H1 (cell line): Measurements from ENCODE around the gene GNRHR. TPM values are rescaled to one million over a fixed set of nuclear protein-coding genes. Genes with fewer than 3 reads are reported as not detected.

Source experiments
- CTCF ChIA-PET: fragments of 300-600 bp; sonication (Branson Sonifier 250); formaldehyde crosslinking; loops from one replicate; lab custom pipeline; 2021; ENCODE audit not compliant: partially characterized antibody; lab: Charles Lee
- POLR2A ChIA-PET: fragments of 300-600 bp; sonication (Branson Sonifier 250); formaldehyde crosslinking; loops from one replicate; lab custom pipeline; 2021; ENCODE audit warnings: inconsistent platforms; ENCODE audit not compliant: partially characterized antibody; lab: Charles Lee
- DNase-seq, 2 experiments: peaks; one replicate each; pipeline versions ENCODE4 v3.0.0 to v3.0.0-alpha.2; 2010 to 2022; ENCODE audit warnings: low spot score in 2 of 2, low read depth in 1 of 2, mixed read lengths in 1 of 2
- FAIRE-seq: peaks from 2 replicates; lab custom pipeline; 2011; peaks lifted over from hg19 to GRCh38; lab: Jason Lieb, UNC
- H2AFZ ChIP-seq: 2 replicates; pipeline ENCODE4 v1.8.1; 2012; ENCODE audit warnings: low read length, inconsistent platforms
- H2AK5ac ChIP-seq: 2 replicates; pipeline ENCODE4 v1.6.1; 2013; ENCODE audit warnings: low read depth, low read length
- H2BK120ac ChIP-seq: replicated peaks from 2 replicates; pipeline ENCODE3; 2013; ENCODE audit warnings: low read depth, low read length, inconsistent platforms
- H2BK12ac ChIP-seq: 2 replicates; pipeline ENCODE4 v1.6.1; 2013; ENCODE audit warnings: low read depth, low read length
- H2BK15ac ChIP-seq: 2 replicates; pipeline ENCODE4 v1.6.1; 2013; ENCODE audit warnings: low read length
- H2BK20ac ChIP-seq: 2 replicates; pipeline ENCODE4 v1.6.1; 2013; ENCODE audit warnings: low read length
- H2BK5ac ChIP-seq: 2 replicates; pipeline ENCODE4 v1.6.1; 2013; ENCODE audit warnings: low read depth, low read length
- H3K14ac ChIP-seq: 2 replicates; pipeline ENCODE4 v1.6.1; 2013; ENCODE audit warnings: inconsistent platforms; ENCODE audit not compliant: insufficient read length
- H3K18ac ChIP-seq: 2 replicates; pipeline ENCODE4 v1.6.1; 2013; ENCODE audit warnings: low read length; ENCODE audit errors: extremely low read depth
- H3K23ac ChIP-seq: 2 replicates; pipeline ENCODE4 v1.6.1; 2013; ENCODE audit warnings: inconsistent platforms; ENCODE audit not compliant: insufficient read length
- H3K23me2 ChIP-seq: 2 replicates; pipeline ENCODE4 v1.6.1; 2013; ENCODE audit warnings: low read depth, low read length
- H3K27ac ChIP-seq: 2 replicates; pipeline ENCODE4 v1.6.1; 2011; ENCODE audit warnings: low read depth, low read length, inconsistent platforms
- H3K27me3 ChIP-seq, 4 experiments: replicated peaks in 1 of 4; 1 replicate in 1 of 4; 2 replicates in 3 of 4; pipeline versions ENCODE4 v1.6.1 to v1.8.1; 2011 to 2013; ENCODE audit warnings: low read length in 3 of 4, mild to moderate bottlenecking in 3 of 4, inconsistent platforms in 2 of 4, mixed read lengths in 2 of 4, moderate library complexity in 1 of 4; ENCODE audit not compliant: control insufficient read depth in 3 of 4, insufficient read depth in 3 of 4; ENCODE audit errors: extremely low read depth in 1 of 4
- H3K36me3 ChIP-seq, 4 experiments: 2 replicates each; pipeline versions ENCODE4 v1.6.1 to v1.8.1; 2011 to 2013; ENCODE audit warnings: mild to moderate bottlenecking in 4 of 4, low read length in 3 of 4, moderate library complexity in 2 of 4, control low read depth in 1 of 4, inconsistent platforms in 1 of 4; ENCODE audit not compliant: insufficient read depth in 4 of 4, control insufficient read depth in 2 of 4
- H3K4ac ChIP-seq: replicated peaks from 2 replicates; pipeline ENCODE3; 2013; ENCODE audit warnings: low read length, low read depth, mixed read lengths, inconsistent platforms; ENCODE audit not compliant: insufficient read length
- H3K4me1 ChIP-seq, 4 experiments: replicated peaks in 1 of 4; 1 replicate in 1 of 4; 2 replicates in 3 of 4; pipeline versions ENCODE4 v1.6.1 to v1.8.1; 2011 to 2013; ENCODE audit warnings: low read length in 3 of 4, inconsistent platforms in 2 of 4, mixed read lengths in 1 of 4; ENCODE audit not compliant: insufficient read depth in 4 of 4, control insufficient read depth in 3 of 4
- H3K4me2 ChIP-seq, 2 experiments: 2 replicates each; pipeline versions ENCODE4 v1.6.1 to v1.8.1; 2011 to 2013; ENCODE audit warnings: low read depth in 2 of 2, low read length in 2 of 2, control low read depth in 1 of 2, inconsistent platforms in 1 of 2, mild to moderate bottlenecking in 1 of 2; ENCODE audit not compliant: insufficient read depth in 1 of 2
- H3K4me3 ChIP-seq, 4 experiments: fragments of 200-600, 300-600 bp in 1 of 4; sonication (generic), shearing (Covaris generic), sonication (Bioruptor Twin) in 1 of 4; 2 replicates each; pipeline versions ENCODE4 v1.5.1 to v1.8.1; 2011 to 2016; ENCODE audit warnings: low read length in 4 of 4, low read depth in 3 of 4, control low read depth in 2 of 4, inconsistent platforms in 2 of 4, mild to moderate bottlenecking in 2 of 4, mixed read lengths in 1 of 4, moderate library complexity in 1 of 4; ENCODE audit not compliant: insufficient read depth in 2 of 4; ENCODE audit errors: extremely low read depth in 1 of 4
- H3K56ac ChIP-seq: replicated peaks from 2 replicates; pipeline ENCODE3; 2013; ENCODE audit warnings: low read depth, mild to moderate bottlenecking, mixed read lengths, low read length, inconsistent platforms; ENCODE audit not compliant: insufficient read length
- H3K79me1 ChIP-seq: 2 replicates; pipeline ENCODE4 v1.6.1; 2013; ENCODE audit warnings: low read depth, low read length, control low read depth
- H3K79me2 ChIP-seq, 2 experiments: 2 replicates each; pipeline versions ENCODE4 v1.6.1 to v1.8.1; 2012 to 2013; ENCODE audit warnings: low read length in 2 of 2, mild to moderate bottlenecking in 2 of 2, inconsistent platforms in 1 of 2; ENCODE audit not compliant: insufficient read depth in 2 of 2, control insufficient read depth in 1 of 2
- H3K9ac ChIP-seq, 4 experiments: replicated peaks in 1 of 4; 1 replicate in 1 of 4; 2 replicates in 3 of 4; pipeline versions ENCODE4 v1.6.1 to v1.8.1; 2011 to 2013; ENCODE audit warnings: low read depth in 3 of 4, low read length in 3 of 4, control low read depth in 2 of 4, mild to moderate bottlenecking in 2 of 4, moderate library complexity in 2 of 4, inconsistent platforms in 1 of 4; ENCODE audit errors: extremely low read depth in 1 of 4
- H3K9me3 ChIP-seq, 2 experiments: 2 replicates each; pipeline versions ENCODE4 v1.6.1 to v1.8.1; 2012 to 2013; ENCODE audit warnings: mild to moderate bottlenecking in 2 of 2, moderate library complexity in 2 of 2, control low read depth in 1 of 2, inconsistent platforms in 1 of 2, low read depth in 1 of 2, low read length in 1 of 2, mixed read lengths in 1 of 2; ENCODE audit not compliant: insufficient read depth in 2 of 2
- H4K20me1 ChIP-seq, 2 experiments: replicated peaks in 1 of 2; 2 replicates each; pipeline versions ENCODE3 to v1.8.1; 2011 to 2013; ENCODE audit warnings: inconsistent platforms in 2 of 2, low read length in 2 of 2, mild to moderate bottlenecking in 1 of 2; ENCODE audit not compliant: insufficient read depth in 2 of 2, control insufficient read depth in 1 of 2
- H4K5ac ChIP-seq: 2 replicates; pipeline ENCODE4 v1.6.1; 2013; ENCODE audit warnings: low read length, low read depth, mixed read lengths, inconsistent platforms; ENCODE audit not compliant: insufficient read length
- H4K8ac ChIP-seq: 2 replicates; pipeline ENCODE4 v1.8.0; 2013; ENCODE audit warnings: mild to moderate bottlenecking, moderate library complexity, low read length, inconsistent platforms; ENCODE audit not compliant: insufficient read depth; ENCODE audit errors: extremely low read depth
- H4K91ac ChIP-seq: replicated peaks from 2 replicates; pipeline ENCODE3; 2013; ENCODE audit warnings: low read length, mixed read lengths, inconsistent platforms; ENCODE audit not compliant: insufficient read length
- BACH1 ChIP-seq: IDR thresholded peaks from 2 replicates; pipeline ENCODE4 v1.6.1; 2012; ENCODE audit warnings: low read length, improper control_type of control experiment
- CBX8 ChIP-seq: fragments of 300-800, 300-1000 bp; sonication (generic); IDR thresholded peaks from 2 replicates; pipeline ENCODE4 v1.7.1; 2016; ENCODE audit warnings: low read depth, low read length, borderline replicate concordance
- CHD2 ChIP-seq: IDR thresholded peaks from 2 replicates; pipeline ENCODE4 v1.6.1; 2012; ENCODE audit warnings: low read length, improper control_type of control experiment
- EGR1 ChIP-seq: IDR thresholded peaks from 2 replicates; pipeline ENCODE4 v1.6.1; 2011; ENCODE audit warnings: low read depth, low read length, borderline replicate concordance
- EZH2 ChIP-seq: fragments of 200-600 bp; sonication (generic); IDR thresholded peaks from 2 replicates; pipeline ENCODE4 v1.7.1; 2012; ENCODE audit warnings: low read depth, mild to moderate bottlenecking, moderate library complexity, low read length, inconsistent platforms; ENCODE audit not compliant: severe bottlenecking
- SP4 ChIP-seq: IDR thresholded peaks from 2 replicates; pipeline ENCODE4 v1.6.1; 2012; ENCODE audit warnings: low read length, inconsistent platforms
- TBP ChIP-seq: IDR thresholded peaks from 2 replicates; pipeline ENCODE4 v1.6.1; 2011; ENCODE audit warnings: low read depth, low read length, improper control_type of control experiment
- WGBS, 2 experiments: shearing (Covaris generic) in 1 of 2; methylation state at CpG; one replicate each; pipeline versions ENCODE4 v1.1.6 to v1.1.7; 2013 to 2015; ENCODE audit warnings: low lambda C conversion rate in 2 of 2, mixed read lengths in 2 of 2, inconsistent platforms in 1 of 2, low coverage in 1 of 2, missing lambda C conversion rate in 1 of 2; ENCODE audit not compliant: insufficient replicate concordance in 2 of 2, insufficient coverage in 1 of 2, insufficient read length in 1 of 2; ENCODE audit errors: extremely low coverage in 1 of 2, missing lambda C conversion rate in 1 of 2; 5-methylcytosine and 5-hydroxymethylcytosine counted together
- polyA plus RNA-seq, 7 experiments: library from polyadenylated mRNA; depleted of rRNA in 3 of 7; stranded (reverse) in 5 of 7; unstranded in 2 of 7; fragments of >200 nt in 5 of 7; fragments of 200-250 nt in 2 of 7; gene quantifications; 1 replicate in 5 of 7; 2 replicates in 1 of 7; 4 replicates in 1 of 7; pipeline versions ENCODE4 v1.2.1 to v1.2.3, GENCODE V29; 2011 to 2013; ENCODE audit warnings: missing spikeins in 2 of 7, mixed read lengths in 2 of 7
- total RNA-seq: library from RNA; stranded (reverse); fragmentation: NEBNext Ultra II Directional; extraction: Animal tissue kit (Norgen Biotek cat#: 25700); gene quantifications from 2 replicates; pipeline ENCODE4 v1.2.1, GENCODE V29; 2021
- TF ChIP-seq, protein P1 (sequence below): IDR thresholded peaks from 2 replicates; pipeline ENCODE4 v1.6.1; 2011; ENCODE audit warnings: low read length, improper control_type of control experiment
- TF ChIP-seq, protein P2 (sequence below): IDR thresholded peaks from 2 replicates; pipeline ENCODE4 v1.6.1; 2012; ENCODE audit warnings: inconsistent platforms

GNRHR gene
- total and polyA plus RNA-seq, 2 of the 8 experiments (the other 6 are each of a cell fraction or from before 2014, with no cell fraction given), result not detected

DNA sequence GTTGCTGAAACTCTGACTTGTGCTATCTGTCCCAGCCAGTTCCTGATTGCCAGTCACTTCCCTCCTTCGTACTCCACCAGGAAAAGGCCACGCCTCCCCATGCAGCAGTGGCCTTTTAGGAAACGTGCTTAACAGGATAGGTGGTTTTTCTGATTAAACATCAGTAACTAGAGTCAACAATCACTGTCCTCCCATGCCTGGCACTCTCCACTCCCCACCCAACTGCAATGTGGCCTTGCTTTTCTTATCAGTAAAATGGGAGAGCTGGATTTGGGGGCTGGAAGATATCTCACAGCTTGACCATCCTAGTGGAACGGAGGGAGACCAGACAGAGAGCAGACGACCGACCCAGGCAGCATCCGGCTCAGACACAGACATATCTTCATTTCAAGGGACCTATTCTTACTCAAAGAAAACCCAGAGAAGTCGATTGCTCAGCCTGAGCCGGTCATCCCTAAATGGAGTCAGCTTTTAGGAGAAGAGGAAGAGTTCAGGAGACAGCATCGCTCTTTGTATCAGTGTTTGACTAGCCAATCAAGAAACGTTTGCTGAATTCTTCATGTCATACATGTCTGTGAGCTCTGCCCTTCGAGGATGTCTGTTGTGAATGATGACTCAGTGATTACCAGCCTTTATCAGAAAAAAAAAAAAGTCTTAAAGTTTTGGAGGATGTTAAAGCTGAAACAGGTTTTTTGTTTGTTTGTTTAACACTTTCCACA, 40.5 kb downstream of the GNRHR start:
- no peak for DNase-seq
- H3K4me2 ChIP-seq, result 0 out of 4 replicates have a peak overlapping the region, but pooled peaks of 1 of the 2 experiments have one; percentile 8
- no peaks in the 10 kb centered on the region; the same call in 1 of the 2 replicates for H3K79me1 ChIP-seq
- no peak overlapping the region for H2AFZ ChIP-seq
- H3K14ac ChIP-seq, result no peak overlapping the region
- H4K91ac ChIP-seq, result no peak overlapping the region
- 0 out of 2 replicates have a peak overlapping the region, but pooled peaks have one; percentile 9 for H2AK5ac ChIP-seq
- TF ChIP-seq BACH1, result no peak
- TF ChIP-seq SP4, result no peak
- no peak for TF ChIP-seq EZH2
- TF ChIP-seq, protein P1, sequence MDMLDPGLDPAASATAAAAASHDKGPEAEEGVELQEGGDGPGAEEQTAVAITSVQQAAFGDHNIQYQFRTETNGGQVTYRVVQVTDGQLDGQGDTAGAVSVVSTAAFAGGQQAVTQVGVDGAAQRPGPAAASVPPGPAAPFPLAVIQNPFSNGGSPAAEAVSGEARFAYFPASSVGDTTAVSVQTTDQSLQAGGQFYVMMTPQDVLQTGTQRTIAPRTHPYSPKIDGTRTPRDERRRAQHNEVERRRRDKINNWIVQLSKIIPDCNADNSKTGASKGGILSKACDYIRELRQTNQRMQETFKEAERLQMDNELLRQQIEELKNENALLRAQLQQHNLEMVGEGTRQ, result no peak
- no peak for TF ChIP-seq TBP
- no peak for TF ChIP-seq EGR1
- TF ChIP-seq, protein P2, sequence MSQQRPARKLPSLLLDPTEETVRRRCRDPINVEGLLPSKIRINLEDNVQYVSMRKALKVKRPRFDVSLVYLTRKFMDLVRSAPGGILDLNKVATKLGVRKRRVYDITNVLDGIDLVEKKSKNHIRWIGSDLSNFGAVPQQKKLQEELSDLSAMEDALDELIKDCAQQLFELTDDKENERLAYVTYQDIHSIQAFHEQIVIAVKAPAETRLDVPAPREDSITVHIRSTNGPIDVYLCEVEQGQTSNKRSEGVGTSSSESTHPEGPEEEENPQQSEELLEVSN, result no peak
- no peak for TF ChIP-seq CHD2
- TF ChIP-seq CBX8, result no peak
- H4K20me1 ChIP-seq, result no peaks in the 10 kb centered on the region
- no peak overlapping the region for H2BK120ac ChIP-seq
- no peak overlapping the region for H3K27ac ChIP-seq
- no peak overlapping the region for H3K23ac ChIP-seq
- H2BK5ac ChIP-seq, result peak overlapping the region; percentile 26; the same call in 1 of the 2 replicates
- H3K56ac ChIP-seq, result no peak overlapping the region
- peaks cover 0 to 13% of the 10 kb centered on the region in 2 experiments; a peak in 3 of 4 replicates for H3K79me2 ChIP-seq
- POLR2A ChIA-PET, result interaction anchor here (0.6 to 1.7 kb wide), 2 partner anchors 137 to 731 kb away, joined by 3 to 4 read pairs; no protein-coding TSS in a partner anchor
- no peak overlapping the region for H4K8ac ChIP-seq
- CTCF ChIA-PET, result interaction anchor here (0.6 to 4.9 kb wide), 7 partner anchors 10 to 98 kb away, joined by 3 to 21 read pairs (median 3); partner anchors contain the start of gene UBA6
- no peaks in the 10 kb centered on the region for H3K27me3 ChIP-seq
- no peaks in the 10 kb centered on the region for H3K36me3 ChIP-seq
- H3K23me2 ChIP-seq, result no peaks in the 10 kb centered on the region
- H2BK20ac ChIP-seq, result no peak overlapping the region
- H3K9me3 ChIP-seq, result no peaks in the 10 kb centered on the region; a peak in 1 of 4 replicates
- H3K4ac ChIP-seq, result no peak overlapping the region
- H3K18ac ChIP-seq, result no peak overlapping the region
- H3K9ac ChIP-seq, result no peak overlapping the region
- H3K4me1 ChIP-seq, result peaks cover 5 to 17% (median 11%) of the 10 kb centered on the region in 4 experiments; a peak in 6 of 7 replicates
- no peak for FAIRE-seq
- no peak overlapping the region for H4K5ac ChIP-seq
- 93% methylated on average over 12 of the region's 12 CpGs; no CpG with 5 or more reads in 1 of the 2 experiments for WGBS, 2 experiments
- no peak overlapping the region for H3K4me3 ChIP-seq
- H2BK12ac ChIP-seq, result peak overlapping the region; percentile 11; the same call in 1 of the 2 replicates
- peak overlapping the region; percentile 67; the same call in 1 of the 2 replicates for H2BK15ac ChIP-seq
